ENCODE data around the gene FBRS. TPM values are rescaled to one million over a fixed set of nuclear protein-coding genes. Genes with fewer than 3 reads are reported as not detected.

The FBRS gene
- polyA plus RNA-seq, 1 experiment, result 9.4 TPM

DNA sequence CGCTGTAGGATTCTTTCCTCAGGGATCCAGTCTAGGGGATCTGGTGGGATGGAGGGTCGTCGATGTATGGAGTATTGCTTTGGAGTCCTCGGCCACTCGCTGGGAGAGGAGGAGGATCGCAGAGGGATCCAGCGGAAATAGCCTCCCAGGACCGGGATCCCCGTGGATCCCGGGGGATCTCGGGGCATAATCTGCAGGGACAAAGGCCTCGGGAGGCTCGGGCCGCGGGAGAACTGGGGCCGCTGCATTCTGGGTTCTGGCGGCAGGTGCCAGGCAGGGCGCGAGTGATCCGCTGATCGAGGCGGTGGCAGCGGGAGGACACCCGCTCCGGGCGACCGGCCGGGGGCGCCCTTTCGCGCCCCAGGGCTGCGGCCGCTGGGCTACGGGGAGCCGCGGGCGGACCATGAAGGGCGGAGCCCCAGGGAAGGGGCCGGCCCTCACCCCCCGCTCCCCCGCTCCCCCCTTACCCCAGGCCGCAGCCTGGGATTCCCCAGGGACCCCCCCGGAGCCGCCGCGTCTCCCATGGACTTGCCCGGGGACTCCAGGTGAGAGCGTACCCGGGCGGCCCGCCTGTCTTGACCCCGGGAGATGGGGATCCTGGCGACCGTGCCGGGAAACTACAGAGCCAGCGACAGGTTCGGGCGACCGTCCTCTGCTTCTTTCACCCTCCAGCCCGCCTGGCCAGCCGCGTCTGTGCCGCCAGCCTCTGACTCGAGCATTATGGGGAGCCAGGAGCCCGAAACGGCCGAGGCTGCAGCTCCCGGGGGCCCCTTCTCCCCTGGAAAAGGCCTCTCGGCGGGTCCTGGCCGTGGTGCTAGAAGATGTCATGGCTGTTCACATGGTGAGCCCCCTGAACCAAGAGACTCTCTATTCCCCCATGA is 6.9 kb upstream of the FBRS start:
- POLR2A ChIA-PET, result interaction anchor here (0.6 to 0.7 kb wide), 2 partner anchors 17 to 243 kb away, joined by 8 read pairs; no protein-coding TSS in a partner anchor

DNA sequence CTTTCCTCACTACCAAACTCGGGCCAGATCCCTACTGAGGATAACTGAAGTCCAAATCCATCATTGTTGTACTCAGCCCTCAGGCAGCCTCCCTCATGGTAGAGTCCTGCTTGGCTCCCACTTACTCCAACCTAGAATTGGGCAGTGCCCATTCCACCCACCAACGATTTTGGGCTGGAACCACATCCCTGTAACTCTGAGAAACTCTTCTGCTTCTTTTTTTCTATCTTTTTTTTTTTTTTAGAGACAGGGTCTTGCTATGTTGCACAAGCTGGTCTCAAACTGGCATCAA is 6.3 kb upstream of the FBRS start:
- CTCF ChIA-PET, result interaction anchor here (0.5 to 2.3 kb wide), 4 partner anchors 23 to 60 kb away, joined by 3 to 9 read pairs (median 6); no protein-coding TSS in a partner anchor
- TF ChIP-seq, protein P1, sequence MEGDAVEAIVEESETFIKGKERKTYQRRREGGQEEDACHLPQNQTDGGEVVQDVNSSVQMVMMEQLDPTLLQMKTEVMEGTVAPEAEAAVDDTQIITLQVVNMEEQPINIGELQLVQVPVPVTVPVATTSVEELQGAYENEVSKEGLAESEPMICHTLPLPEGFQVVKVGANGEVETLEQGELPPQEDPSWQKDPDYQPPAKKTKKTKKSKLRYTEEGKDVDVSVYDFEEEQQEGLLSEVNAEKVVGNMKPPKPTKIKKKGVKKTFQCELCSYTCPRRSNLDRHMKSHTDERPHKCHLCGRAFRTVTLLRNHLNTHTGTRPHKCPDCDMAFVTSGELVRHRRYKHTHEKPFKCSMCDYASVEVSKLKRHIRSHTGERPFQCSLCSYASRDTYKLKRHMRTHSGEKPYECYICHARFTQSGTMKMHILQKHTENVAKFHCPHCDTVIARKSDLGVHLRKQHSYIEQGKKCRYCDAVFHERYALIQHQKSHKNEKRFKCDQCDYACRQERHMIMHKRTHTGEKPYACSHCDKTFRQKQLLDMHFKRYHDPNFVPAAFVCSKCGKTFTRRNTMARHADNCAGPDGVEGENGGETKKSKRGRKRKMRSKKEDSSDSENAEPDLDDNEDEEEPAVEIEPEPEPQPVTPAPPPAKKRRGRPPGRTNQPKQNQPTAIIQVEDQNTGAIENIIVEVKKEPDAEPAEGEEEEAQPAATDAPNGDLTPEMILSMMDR (IDR thresholded peaks at IDR 0.05; ENCODE audit: insufficient read depth, low read depth, low read length), result no peak
- H3K36me3 ChIP-seq (ENCODE audit: control insufficient read depth, insufficient read depth, low read length), result peaks cover 17% of the 10 kb centered on the region
- peak overlapping the region; percentile 88 for H3K4me3 ChIP-seq (ENCODE audit: low read depth, low read length)
- no peaks in the 10 kb centered on the region for H3K27me3 ChIP-seq (ENCODE audit: control insufficient read depth, insufficient read depth, low read length)
- no peak for DNase-seq (ENCODE audit: low read depth)
- POLR2A ChIA-PET, result no interaction called here

More for the DNA sequence above, 6.9 kb upstream of the FBRS start:
- Histone ChIP-seq H3K4me3 (ENCODE audit: low read depth, low read length) (peak overlapping the region; percentile 88), H3K36me3 (ENCODE audit: control insufficient read depth, insufficient read depth, low read length) (peaks cover 17% of the 10 kb centered on the region), H3K27me3 (ENCODE audit: control insufficient read depth, insufficient read depth, low read length) (no peaks in the 10 kb centered on the region)
- no peak for DNase-seq (ENCODE audit: low read depth)
- CTCF ChIA-PET, result interaction anchor here (0.6 to 2.3 kb wide), 11 partner anchors 9 to 117 kb away, joined by 3 to 9 read pairs (median 4); partner anchors contain the start of gene ZNF747
- TF ChIP-seq, protein P1 (IDR thresholded peaks at IDR 0.05; ENCODE audit: insufficient read depth, low read depth, low read length), result peak; percentile 52

DNA sequence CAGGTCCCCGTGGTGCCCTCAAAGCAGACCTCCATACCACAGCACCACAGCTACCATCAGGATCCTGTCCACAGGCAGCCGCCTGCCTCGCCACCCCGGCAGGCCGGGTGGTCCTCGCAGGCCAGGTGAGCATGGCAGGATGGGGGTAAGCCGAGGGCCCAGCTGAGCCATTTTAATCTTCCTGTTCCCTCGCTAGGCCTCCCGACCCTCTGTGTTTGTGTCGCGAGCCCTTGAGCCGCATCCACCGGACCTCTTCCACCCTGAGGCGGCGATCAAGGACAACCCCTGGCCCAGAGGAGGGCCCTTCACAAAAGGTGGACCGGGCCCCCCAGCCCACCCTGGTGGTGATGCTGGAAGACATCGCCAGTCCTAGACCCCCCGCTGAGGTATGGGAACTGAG is 5.5 kb upstream of the FBRS start:
- TF ChIP-seq, protein P1 (IDR thresholded peaks at IDR 0.05; ENCODE audit: insufficient read depth, low read depth, low read length), result no peak
- ChIA-PET CTCF (interaction anchor here (0.5 to 2.3 kb wide), 3 partner anchors 41 to 59 kb away, joined by 3 to 8 read pairs (median 3); no protein-coding TSS in a partner anchor), POLR2A (no interaction called here)
- H3K36me3 ChIP-seq (ENCODE audit: control insufficient read depth, insufficient read depth, low read length), result peaks cover 17% of the 10 kb centered on the region
- DNase-seq (ENCODE audit: low read depth), result no peak
- H3K4me3 ChIP-seq (ENCODE audit: low read depth, low read length), result no peak overlapping the region
- no peaks in the 10 kb centered on the region for H3K27me3 ChIP-seq (ENCODE audit: control insufficient read depth, insufficient read depth, low read length)

DNA sequence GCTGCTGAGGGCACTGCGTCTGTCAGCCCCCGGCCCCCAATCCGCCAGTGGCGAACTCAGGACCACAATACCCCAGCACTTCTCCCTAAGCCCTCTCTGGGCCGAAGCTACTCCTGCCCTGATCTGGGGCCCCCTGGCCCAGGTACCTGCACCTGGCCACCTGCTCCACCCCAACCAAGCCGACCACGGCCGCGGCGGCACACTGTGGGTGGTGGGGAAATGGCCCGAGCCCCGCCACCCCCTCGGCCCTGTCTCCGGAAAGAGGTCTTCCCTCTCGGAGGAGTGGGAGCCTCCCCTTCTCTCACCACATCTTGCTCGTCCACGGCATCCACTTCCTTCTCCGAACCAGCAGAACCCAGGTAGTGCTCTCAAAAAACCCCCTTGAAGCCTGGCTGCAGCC is 3.4 kb upstream of the FBRS start:
- peaks cover 17% of the 10 kb centered on the region for H3K36me3 ChIP-seq (ENCODE audit: control insufficient read depth, insufficient read depth, low read length)
- TF ChIP-seq, protein P1 (IDR thresholded peaks at IDR 0.05; ENCODE audit: insufficient read depth, low read depth, low read length), result no peak
- no peak for DNase-seq (ENCODE audit: low read depth)
- no peaks in the 10 kb centered on the region for H3K27me3 ChIP-seq (ENCODE audit: control insufficient read depth, insufficient read depth, low read length)
- POLR2A ChIA-PET, result no interaction called here
- H3K4me3 ChIP-seq (ENCODE audit: low read depth, low read length), result no peak overlapping the region
- CTCF ChIA-PET, result no interaction called here

DNA sequence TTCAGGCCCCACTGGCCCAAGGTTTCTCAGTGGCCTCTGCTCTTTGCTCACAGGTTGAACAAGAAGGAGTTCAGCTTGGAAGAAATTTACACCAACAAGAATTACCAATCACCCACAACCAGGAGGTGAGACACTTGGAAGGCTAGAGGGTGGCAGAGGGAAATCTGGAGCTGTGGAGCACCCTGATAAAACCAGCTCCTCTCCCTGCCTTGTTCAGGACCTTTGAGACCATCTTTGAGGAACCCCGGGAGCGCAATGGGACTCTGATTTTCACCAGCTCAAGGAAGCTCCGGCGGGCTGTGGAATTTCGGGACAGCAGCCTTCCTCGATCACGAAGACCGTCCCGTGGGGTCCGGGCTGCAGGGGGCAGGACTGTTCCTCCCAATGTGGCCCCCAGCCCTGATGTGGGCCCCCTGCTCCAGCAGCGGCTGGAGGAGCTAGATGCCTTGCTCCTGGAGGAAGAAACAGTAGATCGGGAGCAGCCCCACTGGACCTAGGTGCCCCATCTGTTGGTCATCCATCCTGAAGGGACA is 2.4 kb upstream of the FBRS start:
- peaks cover 18% of the 10 kb centered on the region for H3K36me3 ChIP-seq (ENCODE audit: control insufficient read depth, insufficient read depth, low read length)
- TF ChIP-seq, protein P1 (IDR thresholded peaks at IDR 0.05; ENCODE audit: insufficient read depth, low read depth, low read length), result no peak
- ChIA-PET CTCF (no interaction called here), POLR2A (no interaction called here)
- no peak overlapping the region for H3K4me3 ChIP-seq (ENCODE audit: low read depth, low read length)
- no peak for DNase-seq (ENCODE audit: low read depth)
- no peaks in the 10 kb centered on the region for H3K27me3 ChIP-seq (ENCODE audit: control insufficient read depth, insufficient read depth, low read length)
